ENCODE results near the gene RAI1.

DNA sequence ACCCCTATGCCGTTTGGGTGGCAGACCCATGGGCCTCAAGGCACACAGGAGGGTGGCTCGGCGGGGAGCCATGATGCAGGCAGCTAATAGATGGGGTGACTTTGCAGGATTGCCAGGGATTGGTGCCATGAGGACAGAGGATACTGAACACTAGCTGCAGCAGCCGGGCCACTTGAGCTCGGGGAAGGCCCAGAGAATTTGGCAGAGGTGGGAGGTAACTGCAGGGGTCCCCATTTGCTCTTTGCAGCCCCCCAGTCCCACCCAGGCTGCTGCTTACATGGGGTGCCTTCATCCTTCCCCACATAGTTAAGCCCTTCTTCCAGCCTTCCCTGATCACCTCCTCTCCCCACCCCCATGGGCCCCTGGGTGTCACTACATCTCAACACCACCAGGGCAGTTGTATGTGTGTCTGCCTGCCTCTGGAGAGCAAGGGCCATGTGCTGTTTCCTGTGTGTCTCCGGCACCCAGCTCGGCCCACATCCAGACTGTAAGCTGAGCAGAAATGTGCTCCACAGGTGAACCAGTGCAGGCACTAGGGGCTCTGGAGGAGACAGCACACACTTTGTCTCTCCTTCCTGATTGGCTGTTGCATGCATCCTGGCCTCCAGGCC is 103.5 kb downstream of the RAI1 start:
- TF ChIP-seq SIN3A (IDR thresholded peaks at IDR 0.05; ENCODE audit: borderline replicate concordance, insufficient read depth, low read length) (no peak), TAF1 (IDR thresholded peaks at IDR 0.05; ENCODE audit: borderline replicate concordance, insufficient read depth, low read length) (no peak), POLR2AphosphoS5 (IDR thresholded peaks at IDR 0.05; ENCODE audit: low read depth, low read length) (no peak), FOXP2 (optimal IDR thresholded peaks at IDR 0.05; ENCODE audit: borderline replicate concordance, extremely low read depth, extremely low read length, insufficient read depth) (no peak)
- TF ChIP-seq, protein P1, sequence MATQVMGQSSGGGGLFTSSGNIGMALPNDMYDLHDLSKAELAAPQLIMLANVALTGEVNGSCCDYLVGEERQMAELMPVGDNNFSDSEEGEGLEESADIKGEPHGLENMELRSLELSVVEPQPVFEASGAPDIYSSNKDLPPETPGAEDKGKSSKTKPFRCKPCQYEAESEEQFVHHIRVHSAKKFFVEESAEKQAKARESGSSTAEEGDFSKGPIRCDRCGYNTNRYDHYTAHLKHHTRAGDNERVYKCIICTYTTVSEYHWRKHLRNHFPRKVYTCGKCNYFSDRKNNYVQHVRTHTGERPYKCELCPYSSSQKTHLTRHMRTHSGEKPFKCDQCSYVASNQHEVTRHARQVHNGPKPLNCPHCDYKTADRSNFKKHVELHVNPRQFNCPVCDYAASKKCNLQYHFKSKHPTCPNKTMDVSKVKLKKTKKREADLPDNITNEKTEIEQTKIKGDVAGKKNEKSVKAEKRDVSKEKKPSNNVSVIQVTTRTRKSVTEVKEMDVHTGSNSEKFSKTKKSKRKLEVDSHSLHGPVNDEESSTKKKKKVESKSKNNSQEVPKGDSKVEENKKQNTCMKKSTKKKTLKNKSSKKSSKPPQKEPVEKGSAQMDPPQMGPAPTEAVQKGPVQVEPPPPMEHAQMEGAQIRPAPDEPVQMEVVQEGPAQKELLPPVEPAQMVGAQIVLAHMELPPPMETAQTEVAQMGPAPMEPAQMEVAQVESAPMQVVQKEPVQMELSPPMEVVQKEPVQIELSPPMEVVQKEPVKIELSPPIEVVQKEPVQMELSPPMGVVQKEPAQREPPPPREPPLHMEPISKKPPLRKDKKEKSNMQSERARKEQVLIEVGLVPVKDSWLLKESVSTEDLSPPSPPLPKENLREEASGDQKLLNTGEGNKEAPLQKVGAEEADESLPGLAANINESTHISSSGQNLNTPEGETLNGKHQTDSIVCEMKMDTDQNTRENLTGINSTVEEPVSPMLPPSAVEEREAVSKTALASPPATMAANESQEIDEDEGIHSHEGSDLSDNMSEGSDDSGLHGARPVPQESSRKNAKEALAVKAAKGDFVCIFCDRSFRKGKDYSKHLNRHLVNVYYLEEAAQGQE (IDR thresholded peaks at IDR 0.05; ENCODE audit: insufficient read depth in 1 of 2, low read depth in 2 of 2, low read length in 2 of 2) = no peak

Data from PFSK-1 (cell line).